ENCODE measurements around the gene SSX4B.

DNA sequence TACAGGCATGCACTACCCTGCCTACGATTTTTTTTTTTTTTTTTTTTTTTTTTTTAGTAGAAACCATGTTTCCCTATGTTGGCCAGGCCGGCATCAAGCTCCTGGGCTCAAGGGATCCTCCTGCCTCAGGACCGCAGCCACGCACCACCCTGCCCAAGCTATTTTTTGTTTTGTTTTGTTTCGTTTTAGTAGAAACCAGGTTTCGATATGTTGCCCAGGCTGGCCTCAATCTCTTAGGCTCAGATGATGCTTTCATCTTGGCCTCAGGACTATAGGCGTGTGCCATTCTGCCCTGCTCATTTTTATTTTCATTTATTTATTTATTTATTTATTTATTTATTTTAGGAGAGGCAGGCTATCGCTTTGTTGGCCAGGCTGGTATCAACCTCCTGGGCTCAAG is 54.1 kb downstream of the SSX4B start:
- TF ChIP-seq EZH2phosphoT487 (IDR thresholded peaks at IDR 0.05; ENCODE audit: unreplicated experiment) (no peak), POLR2AphosphoS5 (IDR thresholded peaks at IDR 0.05; ENCODE audit: low read depth) (no peak), EZH2 (IDR thresholded peaks at IDR 0.05; ENCODE audit: low read depth, unreplicated experiment) (no peak), JUNB (IDR thresholded peaks at IDR 0.05; ENCODE audit: unreplicated experiment) (no peak), ZNF114 (CRISPR knock-in tag; IDR thresholded peaks at IDR 0.05) (no peak), CREB1 (CRISPR knock-in tag; IDR thresholded peaks at IDR 0.05; ENCODE audit: low read depth) (no peak), NANOG (IDR thresholded peaks at IDR 0.05; ENCODE audit: borderline replicate concordance) (no peak)
- TF ChIP-seq, protein P1, sequence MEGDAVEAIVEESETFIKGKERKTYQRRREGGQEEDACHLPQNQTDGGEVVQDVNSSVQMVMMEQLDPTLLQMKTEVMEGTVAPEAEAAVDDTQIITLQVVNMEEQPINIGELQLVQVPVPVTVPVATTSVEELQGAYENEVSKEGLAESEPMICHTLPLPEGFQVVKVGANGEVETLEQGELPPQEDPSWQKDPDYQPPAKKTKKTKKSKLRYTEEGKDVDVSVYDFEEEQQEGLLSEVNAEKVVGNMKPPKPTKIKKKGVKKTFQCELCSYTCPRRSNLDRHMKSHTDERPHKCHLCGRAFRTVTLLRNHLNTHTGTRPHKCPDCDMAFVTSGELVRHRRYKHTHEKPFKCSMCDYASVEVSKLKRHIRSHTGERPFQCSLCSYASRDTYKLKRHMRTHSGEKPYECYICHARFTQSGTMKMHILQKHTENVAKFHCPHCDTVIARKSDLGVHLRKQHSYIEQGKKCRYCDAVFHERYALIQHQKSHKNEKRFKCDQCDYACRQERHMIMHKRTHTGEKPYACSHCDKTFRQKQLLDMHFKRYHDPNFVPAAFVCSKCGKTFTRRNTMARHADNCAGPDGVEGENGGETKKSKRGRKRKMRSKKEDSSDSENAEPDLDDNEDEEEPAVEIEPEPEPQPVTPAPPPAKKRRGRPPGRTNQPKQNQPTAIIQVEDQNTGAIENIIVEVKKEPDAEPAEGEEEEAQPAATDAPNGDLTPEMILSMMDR (conservative IDR thresholded peaks at IDR 0.05; ENCODE audit: low read depth in 2 of 2) = no peak
- TF ChIP-seq, protein P2, sequence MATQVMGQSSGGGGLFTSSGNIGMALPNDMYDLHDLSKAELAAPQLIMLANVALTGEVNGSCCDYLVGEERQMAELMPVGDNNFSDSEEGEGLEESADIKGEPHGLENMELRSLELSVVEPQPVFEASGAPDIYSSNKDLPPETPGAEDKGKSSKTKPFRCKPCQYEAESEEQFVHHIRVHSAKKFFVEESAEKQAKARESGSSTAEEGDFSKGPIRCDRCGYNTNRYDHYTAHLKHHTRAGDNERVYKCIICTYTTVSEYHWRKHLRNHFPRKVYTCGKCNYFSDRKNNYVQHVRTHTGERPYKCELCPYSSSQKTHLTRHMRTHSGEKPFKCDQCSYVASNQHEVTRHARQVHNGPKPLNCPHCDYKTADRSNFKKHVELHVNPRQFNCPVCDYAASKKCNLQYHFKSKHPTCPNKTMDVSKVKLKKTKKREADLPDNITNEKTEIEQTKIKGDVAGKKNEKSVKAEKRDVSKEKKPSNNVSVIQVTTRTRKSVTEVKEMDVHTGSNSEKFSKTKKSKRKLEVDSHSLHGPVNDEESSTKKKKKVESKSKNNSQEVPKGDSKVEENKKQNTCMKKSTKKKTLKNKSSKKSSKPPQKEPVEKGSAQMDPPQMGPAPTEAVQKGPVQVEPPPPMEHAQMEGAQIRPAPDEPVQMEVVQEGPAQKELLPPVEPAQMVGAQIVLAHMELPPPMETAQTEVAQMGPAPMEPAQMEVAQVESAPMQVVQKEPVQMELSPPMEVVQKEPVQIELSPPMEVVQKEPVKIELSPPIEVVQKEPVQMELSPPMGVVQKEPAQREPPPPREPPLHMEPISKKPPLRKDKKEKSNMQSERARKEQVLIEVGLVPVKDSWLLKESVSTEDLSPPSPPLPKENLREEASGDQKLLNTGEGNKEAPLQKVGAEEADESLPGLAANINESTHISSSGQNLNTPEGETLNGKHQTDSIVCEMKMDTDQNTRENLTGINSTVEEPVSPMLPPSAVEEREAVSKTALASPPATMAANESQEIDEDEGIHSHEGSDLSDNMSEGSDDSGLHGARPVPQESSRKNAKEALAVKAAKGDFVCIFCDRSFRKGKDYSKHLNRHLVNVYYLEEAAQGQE (IDR thresholded peaks at IDR 0.05; ENCODE audit: unreplicated experiment) = no peak
- TF ChIP-seq, protein P3, sequence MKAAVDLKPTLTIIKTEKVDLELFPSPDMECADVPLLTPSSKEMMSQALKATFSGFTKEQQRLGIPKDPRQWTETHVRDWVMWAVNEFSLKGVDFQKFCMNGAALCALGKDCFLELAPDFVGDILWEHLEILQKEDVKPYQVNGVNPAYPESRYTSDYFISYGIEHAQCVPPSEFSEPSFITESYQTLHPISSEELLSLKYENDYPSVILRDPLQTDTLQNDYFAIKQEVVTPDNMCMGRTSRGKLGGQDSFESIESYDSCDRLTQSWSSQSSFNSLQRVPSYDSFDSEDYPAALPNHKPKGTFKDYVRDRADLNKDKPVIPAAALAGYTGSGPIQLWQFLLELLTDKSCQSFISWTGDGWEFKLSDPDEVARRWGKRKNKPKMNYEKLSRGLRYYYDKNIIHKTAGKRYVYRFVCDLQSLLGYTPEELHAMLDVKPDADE (IDR thresholded peaks at IDR 0.05) = no peak
- TF ChIP-seq, protein P4, sequence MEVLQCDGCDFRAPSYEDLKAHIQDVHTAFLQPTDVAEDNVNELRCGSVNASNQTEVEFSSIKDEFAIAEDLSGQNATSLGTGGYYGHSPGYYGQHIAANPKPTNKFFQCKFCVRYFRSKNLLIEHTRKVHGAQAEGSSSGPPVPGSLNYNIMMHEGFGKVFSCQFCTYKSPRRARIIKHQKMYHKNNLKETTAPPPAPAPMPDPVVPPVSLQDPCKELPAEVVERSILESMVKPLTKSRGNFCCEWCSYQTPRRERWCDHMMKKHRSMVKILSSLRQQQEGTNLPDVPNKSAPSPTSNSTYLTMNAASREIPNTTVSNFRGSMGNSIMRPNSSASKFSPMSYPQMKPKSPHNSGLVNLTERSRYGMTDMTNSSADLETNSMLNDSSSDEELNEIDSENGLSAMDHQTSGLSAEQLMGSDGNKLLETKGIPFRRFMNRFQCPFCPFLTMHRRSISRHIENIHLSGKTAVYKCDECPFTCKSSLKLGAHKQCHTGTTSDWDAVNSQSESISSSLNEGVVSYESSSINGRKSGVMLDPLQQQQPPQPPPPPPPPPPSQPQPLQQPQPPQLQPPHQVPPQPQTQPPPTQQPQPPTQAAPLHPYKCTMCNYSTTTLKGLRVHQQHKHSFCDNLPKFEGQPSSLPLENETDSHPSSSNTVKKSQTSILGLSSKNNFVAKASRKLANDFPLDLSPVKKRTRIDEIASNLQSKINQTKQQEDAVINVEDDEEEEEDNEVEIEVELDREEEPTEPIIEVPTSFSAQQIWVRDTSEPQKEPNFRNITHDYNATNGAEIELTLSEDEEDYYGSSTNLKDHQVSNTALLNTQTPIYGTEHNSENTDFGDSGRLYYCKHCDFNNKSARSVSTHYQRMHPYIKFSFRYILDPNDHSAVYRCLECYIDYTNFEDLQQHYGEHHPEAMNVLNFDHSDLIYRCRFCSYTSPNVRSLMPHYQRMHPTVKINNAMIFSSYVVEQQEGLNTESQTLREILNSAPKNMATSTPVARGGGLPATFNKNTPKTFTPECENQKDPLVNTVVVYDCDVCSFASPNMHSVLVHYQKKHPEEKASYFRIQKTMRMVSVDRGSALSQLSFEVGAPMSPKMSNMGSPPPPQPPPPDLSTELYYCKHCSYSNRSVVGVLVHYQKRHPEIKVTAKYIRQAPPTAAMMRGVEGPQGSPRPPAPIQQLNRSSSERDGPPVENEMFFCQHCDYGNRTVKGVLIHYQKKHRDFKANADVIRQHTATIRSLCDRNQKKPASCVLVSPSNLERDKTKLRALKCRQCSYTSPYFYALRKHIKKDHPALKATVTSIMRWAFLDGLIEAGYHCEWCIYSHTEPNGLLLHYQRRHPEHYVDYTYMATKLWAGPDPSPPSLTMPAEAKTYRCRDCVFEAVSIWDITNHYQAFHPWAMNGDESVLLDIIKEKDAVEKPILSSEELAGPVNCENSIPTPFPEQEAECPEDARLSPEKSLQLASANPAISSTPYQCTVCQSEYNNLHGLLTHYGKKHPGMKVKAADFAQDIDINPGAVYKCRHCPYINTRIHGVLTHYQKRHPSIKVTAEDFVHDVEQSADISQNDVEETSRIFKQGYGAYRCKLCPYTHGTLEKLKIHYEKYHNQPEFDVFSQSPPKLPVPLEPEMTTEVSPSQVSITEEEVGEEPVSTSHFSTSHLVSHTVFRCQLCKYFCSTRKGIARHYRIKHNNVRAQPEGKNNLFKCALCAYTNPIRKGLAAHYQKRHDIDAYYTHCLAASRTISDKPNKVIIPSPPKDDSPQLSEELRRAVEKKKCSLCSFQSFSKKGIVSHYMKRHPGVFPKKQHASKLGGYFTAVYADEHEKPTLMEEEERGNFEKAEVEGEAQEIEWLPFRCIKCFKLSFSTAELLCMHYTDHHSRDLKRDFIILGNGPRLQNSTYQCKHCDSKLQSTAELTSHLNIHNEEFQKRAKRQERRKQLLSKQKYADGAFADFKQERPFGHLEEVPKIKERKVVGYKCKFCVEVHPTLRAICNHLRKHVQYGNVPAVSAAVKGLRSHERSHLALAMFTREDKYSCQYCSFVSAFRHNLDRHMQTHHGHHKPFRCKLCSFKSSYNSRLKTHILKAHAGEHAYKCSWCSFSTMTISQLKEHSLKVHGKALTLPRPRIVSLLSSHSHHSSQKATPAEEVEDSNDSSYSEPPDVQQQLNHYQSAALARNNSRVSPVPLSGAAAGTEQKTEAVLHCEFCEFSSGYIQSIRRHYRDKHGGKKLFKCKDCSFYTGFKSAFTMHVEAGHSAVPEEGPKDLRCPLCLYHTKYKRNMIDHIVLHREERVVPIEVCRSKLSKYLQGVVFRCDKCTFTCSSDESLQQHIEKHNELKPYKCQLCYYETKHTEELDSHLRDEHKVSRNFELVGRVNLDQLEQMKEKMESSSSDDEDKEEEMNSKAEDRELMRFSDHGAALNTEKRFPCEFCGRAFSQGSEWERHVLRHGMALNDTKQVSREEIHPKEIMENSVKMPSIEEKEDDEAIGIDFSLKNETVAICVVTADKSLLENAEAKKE (CRISPR knock-in tag; IDR thresholded peaks at IDR 0.05) = no peak
